ENCODE data around the gene QDPR. TPM values are rescaled to one million over a fixed set of nuclear protein-coding genes. Genes with fewer than 3 reads are reported as not detected.

The QDPR gene
- total RNA-seq, 1 donor from 2014 or later = 22.6 TPM

DNA sequence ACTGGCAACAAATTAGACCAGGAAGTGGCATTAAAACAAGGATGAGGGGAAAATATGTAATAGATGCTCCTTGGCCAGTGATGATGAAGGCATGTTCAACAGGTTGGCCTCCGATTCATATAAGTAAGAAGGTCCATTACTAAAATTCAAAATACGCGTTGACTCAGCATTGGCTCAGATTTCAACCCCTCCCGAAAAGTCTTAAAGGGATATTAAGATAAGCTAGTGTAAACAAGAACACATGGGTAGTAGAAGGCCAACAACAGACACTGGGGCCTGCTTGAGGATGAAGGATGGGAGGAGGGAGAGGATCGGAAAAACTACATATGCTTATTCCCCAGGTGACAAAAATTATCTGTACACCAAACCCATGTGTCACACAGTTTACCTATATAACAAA, 46.0 kb upstream of the QDPR start:
- no peaks in the 10 kb centered on the region for H3K27me3 ChIP-seq (ENCODE audit: control insufficient read depth, insufficient read depth, low read length)
- FAIRE-seq (no peak), DNase-seq (ENCODE audit: low read depth) (peak; percentile 68)
- no peaks in the 10 kb centered on the region for H3K36me3 ChIP-seq (ENCODE audit: control insufficient read depth, insufficient read depth, low read length)
- H3K4me3 ChIP-seq (ENCODE audit: low read depth, low read length) = no peak overlapping the region
- TF ChIP-seq, protein P1, sequence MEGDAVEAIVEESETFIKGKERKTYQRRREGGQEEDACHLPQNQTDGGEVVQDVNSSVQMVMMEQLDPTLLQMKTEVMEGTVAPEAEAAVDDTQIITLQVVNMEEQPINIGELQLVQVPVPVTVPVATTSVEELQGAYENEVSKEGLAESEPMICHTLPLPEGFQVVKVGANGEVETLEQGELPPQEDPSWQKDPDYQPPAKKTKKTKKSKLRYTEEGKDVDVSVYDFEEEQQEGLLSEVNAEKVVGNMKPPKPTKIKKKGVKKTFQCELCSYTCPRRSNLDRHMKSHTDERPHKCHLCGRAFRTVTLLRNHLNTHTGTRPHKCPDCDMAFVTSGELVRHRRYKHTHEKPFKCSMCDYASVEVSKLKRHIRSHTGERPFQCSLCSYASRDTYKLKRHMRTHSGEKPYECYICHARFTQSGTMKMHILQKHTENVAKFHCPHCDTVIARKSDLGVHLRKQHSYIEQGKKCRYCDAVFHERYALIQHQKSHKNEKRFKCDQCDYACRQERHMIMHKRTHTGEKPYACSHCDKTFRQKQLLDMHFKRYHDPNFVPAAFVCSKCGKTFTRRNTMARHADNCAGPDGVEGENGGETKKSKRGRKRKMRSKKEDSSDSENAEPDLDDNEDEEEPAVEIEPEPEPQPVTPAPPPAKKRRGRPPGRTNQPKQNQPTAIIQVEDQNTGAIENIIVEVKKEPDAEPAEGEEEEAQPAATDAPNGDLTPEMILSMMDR (IDR thresholded peaks at IDR 0.05; ENCODE audit: insufficient read depth, low read length, severe bottlenecking) = no peak

DNA sequence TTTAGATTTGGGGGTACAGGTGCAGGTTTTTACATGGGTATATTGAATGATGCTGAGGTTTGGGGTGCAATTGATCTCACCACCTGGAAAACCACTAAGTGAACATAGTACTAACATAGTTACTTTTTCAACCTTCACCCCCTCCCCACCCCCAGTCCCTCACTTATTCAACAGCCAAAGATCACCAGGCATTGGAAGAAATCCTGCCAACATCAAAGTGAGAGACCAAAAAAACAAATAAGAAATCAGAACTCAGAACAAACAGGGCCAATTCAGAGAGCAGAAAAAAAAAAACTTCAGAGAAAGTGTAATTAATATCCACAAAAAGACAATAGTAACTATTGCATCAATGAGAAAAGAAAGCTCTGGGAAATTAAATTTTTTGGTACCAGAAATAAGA, 44.6 kb upstream of the QDPR start:
- DNase-seq (ENCODE audit: low read depth) (no peak), FAIRE-seq (no peak)
- H3K4me3 ChIP-seq (ENCODE audit: low read depth, low read length) = no peak overlapping the region
- no peaks in the 10 kb centered on the region for H3K36me3 ChIP-seq (ENCODE audit: control insufficient read depth, insufficient read depth, low read length)
- no peaks in the 10 kb centered on the region for H3K27me3 ChIP-seq (ENCODE audit: control insufficient read depth, insufficient read depth, low read length)
- TF ChIP-seq, protein P1 (IDR thresholded peaks at IDR 0.05; ENCODE audit: insufficient read depth, low read length, severe bottlenecking) = no peak

DNA sequence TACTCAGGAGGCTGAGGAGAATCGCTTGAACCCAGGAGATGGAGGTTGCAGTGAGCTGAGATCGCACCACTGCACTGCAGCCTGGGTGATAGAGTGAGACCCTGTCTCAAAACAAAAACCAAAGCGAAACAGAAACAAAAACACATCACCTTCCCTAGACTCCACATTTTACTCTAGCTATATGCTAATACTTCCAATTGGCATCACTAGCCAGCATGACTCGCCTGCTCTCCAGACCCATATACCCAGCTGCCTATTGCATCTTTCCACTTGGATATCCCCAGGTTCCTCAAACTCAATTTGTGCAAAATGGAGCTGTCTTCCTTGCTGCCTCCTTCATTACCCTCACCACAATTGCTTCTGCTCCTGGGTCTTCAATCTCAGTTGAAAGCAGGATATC, 42.7 kb upstream of the QDPR start:
- no peak for FAIRE-seq
- TF ChIP-seq, protein P1 (IDR thresholded peaks at IDR 0.05; ENCODE audit: insufficient read depth, low read length, severe bottlenecking) = no peak

DNA sequence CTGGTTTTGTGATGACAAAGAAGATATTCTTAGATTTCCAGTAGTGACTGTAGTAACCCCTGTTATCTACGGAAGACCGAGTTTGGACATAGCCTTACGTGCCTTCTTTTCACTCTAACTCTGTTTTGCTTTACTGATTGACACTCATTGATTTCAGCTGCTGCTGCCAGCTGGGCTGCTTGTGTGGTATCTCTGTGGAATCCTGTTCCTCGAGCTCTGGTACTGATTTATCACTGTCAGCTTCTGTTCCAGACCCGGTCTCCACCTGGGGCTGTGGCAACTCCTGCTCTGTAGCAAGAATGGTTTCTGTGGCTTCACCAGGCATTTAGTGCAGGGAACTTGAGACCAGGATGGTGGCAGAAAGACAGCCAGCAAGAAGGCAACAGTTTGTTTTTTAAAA, 40.5 kb upstream of the QDPR start:
- Histone ChIP-seq H3K27me3 (ENCODE audit: control insufficient read depth, insufficient read depth, low read length) (no peaks in the 10 kb centered on the region), H3K4me3 (ENCODE audit: low read depth, low read length) (no peak overlapping the region), H3K36me3 (ENCODE audit: control insufficient read depth, insufficient read depth, low read length) (no peaks in the 10 kb centered on the region)
- TF ChIP-seq, protein P1 (IDR thresholded peaks at IDR 0.05; ENCODE audit: insufficient read depth, low read length, severe bottlenecking) = no peak
- DNase-seq (ENCODE audit: low read depth) (no peak), FAIRE-seq (no peak)

More for the DNA sequence above, 42.7 kb upstream of the QDPR start:
- Histone ChIP-seq H3K27me3 (ENCODE audit: control insufficient read depth, insufficient read depth, low read length) (no peaks in the 10 kb centered on the region), H3K4me3 (ENCODE audit: low read depth, low read length) (no peak overlapping the region), H3K36me3 (ENCODE audit: control insufficient read depth, insufficient read depth, low read length) (no peaks in the 10 kb centered on the region)
- no peak for DNase-seq (ENCODE audit: low read depth)

DNA sequence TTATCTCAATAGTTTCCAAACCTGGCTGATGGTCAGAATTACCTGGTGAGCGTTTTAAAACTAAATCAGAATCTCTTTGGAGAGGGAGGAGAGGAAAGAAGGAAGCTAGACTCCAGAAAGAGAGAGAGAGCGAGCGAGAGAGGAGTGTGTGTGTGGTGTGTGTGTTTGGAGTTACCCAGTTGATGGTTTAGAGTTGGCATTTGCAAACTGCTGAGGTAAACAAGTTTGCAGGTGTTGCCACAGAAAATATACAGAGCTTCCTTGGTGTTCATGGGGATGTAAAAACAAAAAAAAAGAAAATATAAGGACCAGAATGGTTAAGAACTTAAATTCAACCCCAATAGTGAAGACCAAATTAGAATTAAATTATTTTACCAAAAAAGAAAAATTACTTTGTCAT, 38.7 kb upstream of the QDPR start:
- no peak for FAIRE-seq
- TF ChIP-seq, protein P1 (IDR thresholded peaks at IDR 0.05; ENCODE audit: insufficient read depth, low read length, severe bottlenecking) = no peak
- Histone ChIP-seq H3K4me3 (ENCODE audit: low read depth, low read length) (no peak overlapping the region), H3K27me3 (ENCODE audit: control insufficient read depth, insufficient read depth, low read length) (no peaks in the 10 kb centered on the region), H3K36me3 (ENCODE audit: control insufficient read depth, insufficient read depth, low read length) (no peaks in the 10 kb centered on the region)
- DNase-seq (ENCODE audit: low read depth) = no peak

DNA sequence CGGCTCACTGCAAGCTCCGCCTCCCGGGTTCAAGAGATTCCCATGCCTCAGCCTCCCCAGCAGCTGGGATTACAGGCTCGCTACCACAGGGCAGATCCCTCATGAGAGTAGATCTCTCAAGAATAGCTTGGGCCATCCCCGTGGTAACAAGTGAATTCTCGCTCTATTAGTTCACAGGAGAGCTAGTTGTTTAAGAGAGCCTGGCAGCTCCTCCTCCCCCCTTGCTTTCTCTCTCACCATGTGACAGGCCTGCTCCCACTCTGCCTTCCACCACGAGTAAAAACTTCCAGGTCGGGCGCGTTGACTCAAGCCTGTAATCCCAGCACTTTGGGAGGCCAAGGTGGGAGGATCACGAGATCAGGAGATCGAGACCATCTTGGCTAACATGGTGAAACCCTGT, 34.8 kb upstream of the QDPR start:
- DNase-seq (ENCODE audit: low read depth) (no peak), FAIRE-seq (no peak)
- no peak overlapping the region for H3K4me3 ChIP-seq (ENCODE audit: low read depth, low read length)
- H3K27me3 ChIP-seq (ENCODE audit: control insufficient read depth, insufficient read depth, low read length) = no peaks in the 10 kb centered on the region
- TF ChIP-seq, protein P1 (IDR thresholded peaks at IDR 0.05; ENCODE audit: insufficient read depth, low read length, severe bottlenecking) = no peak
- H3K36me3 ChIP-seq (ENCODE audit: control insufficient read depth, insufficient read depth, low read length) = no peaks in the 10 kb centered on the region
